ENCODE data around the gene L3MBTL4.

L3MBTL4 gene

GRCh38 chr18:6363216-6363615 lies 51.5 kb downstream of the L3MBTL4 start:
- no peak for DNase-seq (ENCODE audit: low spot score)

- no peak for DNase-seq (ENCODE audit: low spot score)
Observed at GRCh38 chr18:6362559-6363129, 52.1 kb downstream of the L3MBTL4 start.

GRCh38 chr18:6357668-6358067 lies 57.0 kb downstream of the L3MBTL4 start:
- no peak for DNase-seq (ENCODE audit: low spot score)

- no peak for DNase-seq (ENCODE audit: low spot score)
Observed at GRCh38 chr18:6355789-6356589, 58.7 kb downstream of the L3MBTL4 start.

GRCh38 chr18:6352275-6352674 lies 62.4 kb downstream of the L3MBTL4 start:
- DNase-seq (ENCODE audit: low spot score) = no peak

GRCh38 chr18:6342990-6343389 lies 71.7 kb downstream of the L3MBTL4 start:
- no peak for DNase-seq (ENCODE audit: low spot score)

- no peak for DNase-seq (ENCODE audit: low spot score)
Observed at GRCh38 chr18:6341709-6342108, 73.0 kb downstream of the L3MBTL4 start.

GRCh38 chr18:6341303-6341702 lies 73.4 kb downstream of the L3MBTL4 start:
- no peak for DNase-seq (ENCODE audit: low spot score)

GRCh38 chr18:6340121-6340520 lies 74.6 kb downstream of the L3MBTL4 start:
- DNase-seq (ENCODE audit: low spot score) = no peak

GRCh38 chr18:6336239-6336638 lies 78.5 kb downstream of the L3MBTL4 start:
- no peak for DNase-seq (ENCODE audit: low spot score)

GRCh38 chr18:6333981-6334380 lies 80.7 kb downstream of the L3MBTL4 start:
- no peak for DNase-seq (ENCODE audit: low spot score)

GRCh38 chr18:6331872-6332271 lies 82.8 kb downstream of the L3MBTL4 start:
- DNase-seq (ENCODE audit: low spot score) = no peak

GRCh38 chr18:6330786-6331185 lies 83.9 kb downstream of the L3MBTL4 start:
- no peak for DNase-seq (ENCODE audit: low spot score)

GRCh38 chr18:6328621-6329010 lies 86.1 kb downstream of the L3MBTL4 start:
- DNase-seq (ENCODE audit: low spot score) = no peak

- no peak for DNase-seq (ENCODE audit: low spot score)
Observed at GRCh38 chr18:6327895-6328620, 86.7 kb downstream of the L3MBTL4 start.

GRCh38 chr18:6327485-6327884 lies 87.2 kb downstream of the L3MBTL4 start:
- no peak for DNase-seq (ENCODE audit: low spot score)

- no peak for DNase-seq (ENCODE audit: low spot score)
Observed at GRCh38 chr18:6326566-6326965, 88.1 kb downstream of the L3MBTL4 start.

- no peak for DNase-seq (ENCODE audit: low spot score)
Observed at GRCh38 chr18:6323319-6323889, 91.3 kb downstream of the L3MBTL4 start.

GRCh38 chr18:6315517-6316331 lies 99.0 kb downstream of the L3MBTL4 start:
- DNase-seq (ENCODE audit: low spot score) = no peak

GRCh38 chr18:6313415-6313814 lies 101.3 kb downstream of the L3MBTL4 start:
- no peak for DNase-seq (ENCODE audit: low spot score)

- no peak for DNase-seq (ENCODE audit: low spot score)
Observed at GRCh38 chr18:6311456-6312215, 103.1 kb downstream of the L3MBTL4 start.

All from left forelimb (tissue), 1 donor.